Islet precursor cell (in vitro differentiated cells): ENCODE data around the gene ESR2.

Experiments
- DNase-seq: peaks from one replicate; pipeline ENCODE4 v3.0.0-alpha.2; 2018

ESR2 gene

GRCh38 chr14:64265222-64265621 lies 28.9 kb downstream of the ESR2 start:
- DNase-seq = no peak

GRCh38 chr14:64260418-64260817 lies 33.8 kb downstream of the ESR2 start:
- DNase-seq = no peak

GRCh38 chr14:64255756-64256155 lies 38.4 kb downstream of the ESR2 start:
- DNase-seq = no peak

GRCh38 chr14:64253672-64254071 lies 40.5 kb downstream of the ESR2 start:
- DNase-seq = no peak

- DNase-seq = no peak
Measured at GRCh38 chr14:64249363-64249762, 44.8 kb downstream of the ESR2 start.

- no peak for DNase-seq
Measured at GRCh38 chr14:64248689-64249088, 45.5 kb downstream of the ESR2 start.

- DNase-seq = no peak
Measured at GRCh38 chr14:64247195-64247594, 47.0 kb downstream of the ESR2 start.

GRCh38 chr14:64246688-64247087 lies 47.5 kb downstream of the ESR2 start:
- DNase-seq = no peak

- DNase-seq = no peak
Measured at GRCh38 chr14:64245491-64245890, 48.7 kb downstream of the ESR2 start.

GRCh38 chr14:64244279-64244678 lies 49.9 kb downstream of the ESR2 start:
- no peak for DNase-seq

- DNase-seq = no peak
Measured at GRCh38 chr14:64238631-64239030, 55.5 kb downstream of the ESR2 start.

GRCh38 chr14:64238049-64238448 lies 56.1 kb downstream of the ESR2 start:
- DNase-seq = no peak

GRCh38 chr14:64235652-64236640 lies 58.2 kb downstream of the ESR2 start:
- DNase-seq = no peak

GRCh38 chr14:64234877-64235651 lies 59.1 kb downstream of the ESR2 start:
- no peak for DNase-seq

- no peak for DNase-seq
Measured at GRCh38 chr14:64233531-64234190, 60.5 kb downstream of the ESR2 start.

GRCh38 chr14:64232944-64233343 lies 61.2 kb downstream of the ESR2 start:
- DNase-seq = no peak

- no peak for DNase-seq
Measured at GRCh38 chr14:64232095-64232838, 61.9 kb downstream of the ESR2 start.

GRCh38 chr14:64229489-64229888 lies 64.7 kb downstream of the ESR2 start:
- no peak for DNase-seq

GRCh38 chr14:64227856-64228255 lies 66.3 kb downstream of the ESR2 start:
- DNase-seq = no peak

- no peak for DNase-seq
Measured at GRCh38 chr14:64225151-64225757, 68.9 kb downstream of the ESR2 start.

- DNase-seq = no peak
Measured at GRCh38 chr14:64221391-64222003, 72.7 kb downstream of the ESR2 start.

- no peak for DNase-seq
Measured at GRCh38 chr14:64220466-64220865, 73.7 kb downstream of the ESR2 start.
